Renal cortex interstitium (tissue), 11 donors: ENCODE results near the gene SDK2. TPM values are rescaled to one million over a fixed set of nuclear protein-coding genes. Genes with fewer than 3 reads are reported as not detected.
A peak's percentile ranks its signal among the peaks of the same experiment; 100 is the strongest.
"Not testable (repeated sequence)": the region's sequence is repeated elsewhere in the genome, so short reads cannot be mapped to it uniquely, and the experiment has no call there.

ENCODE experiments used
- DNase-seq, 11 donors: peaks; one replicate each; pipeline ENCODE4 v3.0.0-alpha.2; 2013; ENCODE audit warnings: low read depth in 9 of 11, low spot score in 4 of 11; ENCODE audit errors: extremely low read depth in 1 of 11
- polyA plus RNA-seq, 3 donors: library from polyadenylated mRNA; unstranded; fragments of 120-200 nt; gene quantifications; one replicate each; pipeline ENCODE4 v1.2.1, GENCODE V29; 2013; ENCODE audit not compliant: insufficient read length in 3 of 3

SDK2 gene
- polyA plus RNA-seq, 3 donors = 6.8 to 11.1 (median 9.2) TPM

GRCh38 chr17:73455050-73455687 is 189.1 kb downstream of the SDK2 start:
- peak in 3 of 11 donors; percentile 18 to 25 (median 24) for DNase-seq

- DNase-seq = not testable (repeated sequence)
Measured at GRCh38 chr17:73453494-73453893, 190.8 kb downstream of the SDK2 start.

- no peak for DNase-seq
Measured at GRCh38 chr17:73453090-73453489, 191.2 kb downstream of the SDK2 start.

GRCh38 chr17:73452009-73452408 is 192.2 kb downstream of the SDK2 start:
- no peak for DNase-seq

- DNase-seq = no peak
Measured at GRCh38 chr17:73447319-73447718, 196.9 kb downstream of the SDK2 start.

- no peak for DNase-seq
Measured at GRCh38 chr17:73446617-73447016, 197.6 kb downstream of the SDK2 start.

- DNase-seq = no peak
Measured at GRCh38 chr17:73445466-73445865, 198.8 kb downstream of the SDK2 start.

GRCh38 chr17:73444021-73444420 is 200.2 kb downstream of the SDK2 start:
- DNase-seq = no peak

- no peak for DNase-seq
Measured at GRCh38 chr17:73439597-73439996, 204.6 kb downstream of the SDK2 start.

GRCh38 chr17:73437826-73438225 is 206.4 kb downstream of the SDK2 start:
- DNase-seq = no peak

- no peak for DNase-seq
Measured at GRCh38 chr17:73436954-73437353, 207.3 kb downstream of the SDK2 start.

- DNase-seq = no peak
Measured at GRCh38 chr17:73435412-73435811, 208.8 kb downstream of the SDK2 start.

- DNase-seq = no peak
Measured at GRCh38 chr17:73434154-73434553, 210.1 kb downstream of the SDK2 start.

- no peak for DNase-seq
Measured at GRCh38 chr17:73433501-73433900, 210.7 kb downstream of the SDK2 start.

- no peak for DNase-seq
Measured at GRCh38 chr17:73432624-73433190, 211.5 kb downstream of the SDK2 start.

GRCh38 chr17:73431401-73432205 is 212.6 kb downstream of the SDK2 start:
- DNase-seq = no peak

GRCh38 chr17:73430848-73431247 is 213.4 kb downstream of the SDK2 start:
- peak in 2 of 11 donors; percentile 31 for DNase-seq

- DNase-seq = no peak
Measured at GRCh38 chr17:73430165-73430680, 214.0 kb downstream of the SDK2 start.

GRCh38 chr17:73429440-73430164 is 214.6 kb downstream of the SDK2 start:
- peak; percentile 53 to 77 (median 70) for DNase-seq
